Tibial artery (tissue), 4 donors: ENCODE measurements around the gene NUP210.
A peak's percentile ranks its signal among the peaks of the same experiment; 100 is the strongest.

Experiments used
- DNase-seq, 2 donors: peaks; one replicate each; pipeline ENCODE4 v3.0.0-alpha.2; 2019
- H3K27ac ChIP-seq, 2 donors: fragments of 200-600 bp; sonication (generic) in 1 of 2; 1 replicate in 1 of 2; 2 replicates in 1 of 2; pipeline ENCODE4 v1.5.1; 2018 to 2019; ENCODE audit warnings: mild to moderate bottlenecking in 1 of 2
- H3K27me3 ChIP-seq, 2 donors: fragments of 200-600 bp; sonication (generic) in 1 of 2; one replicate each; pipeline versions ENCODE4 v1.5.1 to v1.6.0; 2016 to 2019
- H3K36me3 ChIP-seq, 3 donors: fragments of 200-600 bp; sonication (generic) in 2 of 3; one replicate each; pipeline ENCODE4 v1.5.1; 2016 to 2019; ENCODE audit warnings: mild to moderate bottlenecking in 2 of 3
- H3K4me1 ChIP-seq, 4 donors: fragments of 200-600 bp; sonication (generic) in 2 of 4; 1 replicate in 3 of 4; 2 replicates in 1 of 4; pipeline ENCODE4 v1.5.1; 2016 to 2019
- H3K4me3 ChIP-seq, 2 donors: fragments of 200-600 bp; sonication (generic) in 1 of 2; 1 replicate in 1 of 2; 2 replicates in 1 of 2; pipeline ENCODE4 v1.5.1; 2018 to 2019; ENCODE audit warnings: mild to moderate bottlenecking in 2 of 2
- H3K9me3 ChIP-seq, 3 donors: fragments of 200-600 bp; sonication (generic) in 1 of 3; one replicate each; pipeline ENCODE4 v1.5.1; 2016 to 2019
- CTCF ChIP-seq, 2 experiments: fragments of 200-600 bp in 1 of 2; fragments of 450-650 bp in 1 of 2; IDR thresholded peaks; one replicate each; pipeline ENCODE4 v1.5.1; 2017 to 2019; ENCODE audit warnings: antibody characterized with exemption in 2 of 2, mild to moderate bottlenecking in 1 of 2, moderate library complexity in 1 of 2
- intact Hi-C: fragments of 100-400 bp; cut with DNase I; formaldehyde crosslinking; loops from one replicate; pipeline ENCODE4 v1.15.0; 2023; ENCODE audit warnings: low total_unique reads

The NUP210 gene

GRCh38 chr3:13288732-13289718 is 131.1 kb downstream of the NUP210 start:
- H3K4me3 ChIP-seq: no peak overlapping the region
- H3K36me3 ChIP-seq: no peaks in the 10 kb centered on the region
- H3K4me1 ChIP-seq: no peaks in the 10 kb centered on the region
- TF ChIP-seq CTCF (IDR thresholded peaks at IDR 0.05): no peak
- peaks cover 0 to 13% (median 11%) of the 10 kb centered on the region in 3 donors for H3K9me3 ChIP-seq
- H3K27ac ChIP-seq: no peak overlapping the region
- DNase-seq: peak in 1 of 2 donors; percentile 27
- intact Hi-C loops: loop anchor here (10.0 kb wide), 1 partner anchor 194 kb away; no protein-coding TSS in a partner anchor
- H3K27me3 ChIP-seq: peaks cover 0 to 34% of the 10 kb centered on the region in 2 donors

GRCh38 chr3:13287833-13288232 is 132.3 kb downstream of the NUP210 start:
- no peak overlapping the region for H3K27ac ChIP-seq
- peaks cover 0 to 6% (median 2%) of the 10 kb centered on the region in 4 donors for H3K4me1 ChIP-seq
- H3K36me3 ChIP-seq: no peaks in the 10 kb centered on the region
- no peak for DNase-seq
- no peak overlapping the region for H3K4me3 ChIP-seq
- intact Hi-C loops: loop anchor here (10.0 kb wide), 1 partner anchor 193 kb away; no protein-coding TSS in a partner anchor
- no peak for TF ChIP-seq CTCF (IDR thresholded peaks at IDR 0.05)
- peaks cover 0 to 20% (median 16%) of the 10 kb centered on the region in 3 donors for H3K9me3 ChIP-seq
- H3K27me3 ChIP-seq: peaks cover 0 to 42% of the 10 kb centered on the region in 2 donors

DNA sequence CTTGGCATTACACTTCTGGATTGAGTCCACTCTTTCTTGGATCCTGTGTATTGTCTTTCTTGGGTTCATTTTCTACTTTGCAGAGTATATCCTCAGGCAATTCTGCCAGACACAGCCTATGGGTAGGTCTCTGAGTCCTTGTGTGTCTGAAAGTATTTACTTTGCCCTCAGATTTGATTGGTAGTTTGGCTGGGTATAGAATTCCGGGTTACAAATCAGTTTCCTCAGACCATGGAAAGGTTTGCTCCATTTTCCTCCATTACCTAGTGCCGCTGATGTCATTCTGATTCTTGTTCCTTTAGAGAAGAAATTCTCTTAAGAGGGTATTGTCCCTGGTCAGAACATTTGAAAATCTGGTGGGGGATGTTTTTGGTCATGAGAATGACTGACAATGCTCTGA is 133.2 kb downstream of the NUP210 start:
- H3K27ac ChIP-seq: no peak overlapping the region
- no peak for DNase-seq
- peaks cover 0 to 20% (median 16%) of the 10 kb centered on the region in 3 donors for H3K9me3 ChIP-seq
- no peak for TF ChIP-seq CTCF (IDR thresholded peaks at IDR 0.05)
- intact Hi-C loops: loop anchor here (10.0 kb wide), 1 partner anchor 192 kb away; no protein-coding TSS in a partner anchor
- peaks cover 0 to 13% (median 9%) of the 10 kb centered on the region in 4 donors for H3K4me1 ChIP-seq
- no peak overlapping the region for H3K4me3 ChIP-seq
- H3K27me3 ChIP-seq: peaks cover 0 to 48% of the 10 kb centered on the region in 2 donors
- no peaks in the 10 kb centered on the region for H3K36me3 ChIP-seq

- no peak for TF ChIP-seq CTCF (IDR thresholded peaks at IDR 0.05)
- Histone ChIP-seq H3K4me3 (no peak overlapping the region), H3K9me3 (peaks cover 0 to 20% (median 16%) of the 10 kb centered on the region in 3 donors), H3K27me3 (peaks cover 0 to 58% of the 10 kb centered on the region in 2 donors), H3K27ac (no peak overlapping the region), H3K36me3 (no peaks in the 10 kb centered on the region), H3K4me1 (peaks cover 0 to 18% (median 11%) of the 10 kb centered on the region in 4 donors)
- intact Hi-C loops: loop anchor here (10.0 kb wide), 1 partner anchor 190 kb away; no protein-coding TSS in a partner anchor
- peak in 1 of 2 donors; percentile 48 for DNase-seq
These were observed 135.0 kb downstream of the NUP210 start for GRCh38 chr3:13285007-13285567.

- intact Hi-C loops: loop anchor here (10.0 kb wide), 1 partner anchor 189 kb away; no protein-coding TSS in a partner anchor
- Histone ChIP-seq H3K36me3 (no peaks in the 10 kb centered on the region), H3K4me1 (peaks cover 0 to 18% (median 11%) of the 10 kb centered on the region in 4 donors), H3K9me3 (peaks cover 0 to 20% (median 16%) of the 10 kb centered on the region in 3 donors), H3K4me3 (no peak overlapping the region), H3K27ac (no peak overlapping the region), H3K27me3 (peaks cover 0 to 60% of the 10 kb centered on the region in 2 donors)
- no peak for DNase-seq
- no peak for TF ChIP-seq CTCF (IDR thresholded peaks at IDR 0.05)
These were observed 136.3 kb downstream of the NUP210 start for GRCh38 chr3:13283877-13284264.
